Measurements from ENCODE around the gene ACAD10.

Gene ACAD10

GRCh38 chr12:111792856-111793235, 107.0 kb downstream of the ACAD10 start:
- Histone ChIP-seq H3K4me3 (ENCODE audit: low read depth, low read length) (no peak overlapping the region), H3K27me3 (ENCODE audit: control insufficient read depth, insufficient read depth, low read length) (no peaks in the 10 kb centered on the region), H3K9ac (ENCODE audit: low read depth, low read length) (no peak overlapping the region), H3K4me1 (ENCODE audit: control insufficient read depth, insufficient read depth, low read length) (no peaks in the 10 kb centered on the region), H3K36me3 (ENCODE audit: control insufficient read depth, insufficient read depth, low read length) (peaks cover 61% of the 10 kb centered on the region), H3K27ac (ENCODE audit: low read depth, low read length) (no peak overlapping the region), H3K9me3 (ENCODE audit: control insufficient read depth, insufficient read depth, low read length) (no peaks in the 10 kb centered on the region)

GRCh38 chr12:111798182-111798581, 112.3 kb downstream of the ACAD10 start:
- H3K27ac ChIP-seq (ENCODE audit: low read depth, low read length) = no peak overlapping the region
- H3K4me3 ChIP-seq (ENCODE audit: low read depth, low read length) = no peak overlapping the region
- H3K4me1 ChIP-seq (ENCODE audit: control insufficient read depth, insufficient read depth, low read length) = no peaks in the 10 kb centered on the region

DNA sequence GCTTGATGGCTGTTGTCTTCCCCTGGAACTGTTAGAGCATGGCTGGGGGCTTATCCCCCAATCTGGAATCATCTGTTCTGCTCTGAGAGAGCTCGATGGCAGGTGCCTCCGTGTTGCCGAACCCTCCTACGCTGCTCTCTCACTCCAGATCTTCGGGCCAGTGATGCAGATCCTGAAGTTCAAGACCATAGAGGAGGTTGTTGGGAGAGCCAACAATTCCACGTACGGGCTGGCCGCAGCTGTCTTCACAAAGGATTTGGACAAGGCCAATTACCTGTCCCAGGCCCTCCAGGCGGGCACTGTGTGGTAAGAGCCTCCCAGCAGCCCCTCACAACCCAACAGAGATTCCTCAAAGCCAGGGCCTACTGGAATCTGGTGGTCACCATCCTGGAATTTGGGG, 113.9 kb downstream of the ACAD10 start:
- no peak overlapping the region for H3K4me3 ChIP-seq (ENCODE audit: low read depth, low read length)
- H3K9me3 ChIP-seq (ENCODE audit: control insufficient read depth, insufficient read depth, low read length) = no peaks in the 10 kb centered on the region
- no peak overlapping the region for H3K27ac ChIP-seq (ENCODE audit: low read depth, low read length)
- H3K4me1 ChIP-seq (ENCODE audit: control insufficient read depth, insufficient read depth, low read length) = no peaks in the 10 kb centered on the region
- no peaks in the 10 kb centered on the region for H3K27me3 ChIP-seq (ENCODE audit: control insufficient read depth, insufficient read depth, low read length)
- peaks cover 49% of the 10 kb centered on the region for H3K36me3 ChIP-seq (ENCODE audit: control insufficient read depth, insufficient read depth, low read length)
- H3K9ac ChIP-seq (ENCODE audit: low read depth, low read length) = no peak overlapping the region

More at GRCh38 chr12:111798182-111798581, 112.3 kb downstream of the ACAD10 start:
- Histone ChIP-seq H3K36me3 (ENCODE audit: control insufficient read depth, insufficient read depth, low read length) (peaks cover 55% of the 10 kb centered on the region), H3K9ac (ENCODE audit: low read depth, low read length) (no peak overlapping the region), H3K9me3 (ENCODE audit: control insufficient read depth, insufficient read depth, low read length) (no peaks in the 10 kb centered on the region), H3K27me3 (ENCODE audit: control insufficient read depth, insufficient read depth, low read length) (no peaks in the 10 kb centered on the region)

DNA sequence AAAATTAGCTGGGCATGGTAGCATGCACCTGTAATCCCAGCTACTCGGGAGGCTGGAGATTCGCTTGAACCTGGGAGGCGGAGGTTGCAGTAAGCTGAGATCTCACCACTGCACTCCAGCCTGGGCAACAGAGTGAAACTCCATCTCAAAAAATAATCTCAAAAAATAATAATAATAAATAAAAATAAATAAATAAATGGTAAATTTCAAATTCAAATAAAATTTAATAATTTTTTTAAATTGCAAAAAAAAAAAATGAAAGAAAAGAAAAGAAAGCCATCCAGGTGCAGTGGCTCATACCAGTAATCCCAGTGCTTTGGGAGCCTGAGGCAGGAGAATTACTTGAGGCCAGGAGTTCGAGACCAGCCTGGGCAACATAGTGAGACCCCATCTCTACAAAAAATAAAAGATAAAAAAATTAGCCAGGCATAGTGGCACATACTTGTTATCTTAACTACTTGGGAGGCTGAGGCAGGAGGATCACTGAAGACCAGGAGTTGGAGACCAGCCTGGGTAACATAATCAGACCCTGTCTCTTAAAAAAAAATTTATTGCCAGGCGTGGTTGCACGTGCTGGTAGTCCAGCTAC, 117.3 kb downstream of the ACAD10 start:
- Histone ChIP-seq H3K9ac (ENCODE audit: low read depth, low read length) (no peak overlapping the region), H3K4me1 (ENCODE audit: control insufficient read depth, insufficient read depth, low read length) (no peaks in the 10 kb centered on the region), H3K4me3 (ENCODE audit: low read depth, low read length) (no peak overlapping the region), H3K9me3 (ENCODE audit: control insufficient read depth, insufficient read depth, low read length) (no peaks in the 10 kb centered on the region), H3K36me3 (ENCODE audit: control insufficient read depth, insufficient read depth, low read length) (peaks cover 40% of the 10 kb centered on the region), H3K27ac (ENCODE audit: low read depth, low read length) (no peak overlapping the region), H3K27me3 (ENCODE audit: control insufficient read depth, insufficient read depth, low read length) (no peaks in the 10 kb centered on the region)

GRCh38 chr12:111803851-111804250, 118.0 kb downstream of the ACAD10 start:
- Histone ChIP-seq H3K36me3 (ENCODE audit: control insufficient read depth, insufficient read depth, low read length) (peaks cover 36% of the 10 kb centered on the region), H3K27me3 (ENCODE audit: control insufficient read depth, insufficient read depth, low read length) (no peaks in the 10 kb centered on the region), H3K4me3 (ENCODE audit: low read depth, low read length) (no peak overlapping the region), H3K9me3 (ENCODE audit: control insufficient read depth, insufficient read depth, low read length) (no peaks in the 10 kb centered on the region), H3K9ac (ENCODE audit: low read depth, low read length) (no peak overlapping the region), H3K27ac (ENCODE audit: low read depth, low read length) (no peak overlapping the region), H3K4me1 (ENCODE audit: control insufficient read depth, insufficient read depth, low read length) (no peaks in the 10 kb centered on the region)

DNA sequence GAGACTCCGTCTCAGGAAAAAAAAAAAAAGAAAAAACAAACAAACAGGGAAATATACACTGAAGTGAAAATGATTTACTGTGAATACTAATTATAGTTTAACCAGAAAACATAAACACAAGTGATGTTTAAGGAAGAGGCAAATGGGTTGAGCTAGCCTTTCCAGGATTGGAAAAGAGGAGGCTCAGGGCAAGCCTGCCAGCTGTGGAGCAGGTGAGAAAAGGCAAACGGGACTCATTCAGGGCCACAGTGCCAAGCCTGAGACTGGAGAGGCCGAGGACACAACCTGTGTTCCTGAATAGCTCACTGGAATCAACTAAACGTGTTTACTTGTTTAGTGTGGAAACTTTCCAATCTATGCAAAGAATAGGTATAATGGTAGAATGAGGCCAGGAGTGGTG, 120.5 kb downstream of the ACAD10 start:
- no peaks in the 10 kb centered on the region for H3K9me3 ChIP-seq (ENCODE audit: control insufficient read depth, insufficient read depth, low read length)
- peaks cover 28% of the 10 kb centered on the region for H3K36me3 ChIP-seq (ENCODE audit: control insufficient read depth, insufficient read depth, low read length)
- H3K27ac ChIP-seq (ENCODE audit: low read depth, low read length) = no peak overlapping the region
- H3K27me3 ChIP-seq (ENCODE audit: control insufficient read depth, insufficient read depth, low read length) = no peaks in the 10 kb centered on the region
- no peak overlapping the region for H3K9ac ChIP-seq (ENCODE audit: low read depth, low read length)
- H3K4me1 ChIP-seq (ENCODE audit: control insufficient read depth, insufficient read depth, low read length) = no peaks in the 10 kb centered on the region
- H3K4me3 ChIP-seq (ENCODE audit: low read depth, low read length) = no peak overlapping the region

Data from HUES48 (cell line).